GM08714 (cell line): ENCODE results near the gene MXRA8.
"Not testable (repeated sequence)": the region's sequence is repeated elsewhere in the genome, so short reads cannot be mapped to it uniquely, and the experiment has no call there.

ENCODE experiments used
- H3K4me3 ChIP-seq: fragments of 200-500 bp; sonication (Bioruptor generic); 2 replicates; pipeline ENCODE4 v1.5.1; 2014; ENCODE audit warnings: mild to moderate bottlenecking, low read length, inconsistent platforms
- ZNF274 ChIP-seq: IDR thresholded peaks from 2 replicates; pipeline ENCODE4 v1.6.1; 2012; ENCODE audit warnings: mild to moderate bottlenecking, low read depth, low read length

The MXRA8 gene

DNA sequence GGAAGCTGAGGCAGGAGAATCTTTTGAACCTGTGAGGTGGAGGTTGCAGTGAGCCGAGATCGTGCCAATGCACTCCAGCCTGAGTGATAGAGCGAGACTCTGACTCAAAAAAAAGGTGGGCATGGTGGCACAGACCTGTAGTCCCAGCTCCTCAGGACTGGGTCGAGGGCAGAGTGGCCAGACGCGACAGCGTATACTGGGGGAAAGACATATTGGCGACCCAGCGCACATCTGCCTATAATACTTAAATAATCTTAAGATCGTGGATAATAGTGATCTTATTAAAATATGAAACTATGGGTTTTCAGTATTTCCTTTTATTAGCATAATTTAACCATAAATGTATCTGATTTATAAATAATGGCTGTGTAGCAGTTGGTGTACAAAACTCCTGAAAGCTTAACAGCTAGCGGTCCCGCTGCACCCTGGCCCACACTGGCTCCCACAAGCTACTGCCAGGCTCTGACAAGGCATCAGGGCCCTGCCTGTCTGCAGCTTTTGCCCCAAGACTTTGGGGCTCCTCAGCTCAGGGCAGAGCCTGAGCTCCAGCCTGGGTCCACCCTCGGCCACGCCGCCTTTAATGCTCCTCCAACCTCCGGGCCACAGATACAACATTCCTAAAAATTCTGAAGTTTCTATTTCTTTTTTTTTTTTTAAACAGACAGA lies 19.3 kb upstream of the MXRA8 start:
- no peak overlapping the region for H3K4me3 ChIP-seq
- no peak for TF ChIP-seq ZNF274

DNA sequence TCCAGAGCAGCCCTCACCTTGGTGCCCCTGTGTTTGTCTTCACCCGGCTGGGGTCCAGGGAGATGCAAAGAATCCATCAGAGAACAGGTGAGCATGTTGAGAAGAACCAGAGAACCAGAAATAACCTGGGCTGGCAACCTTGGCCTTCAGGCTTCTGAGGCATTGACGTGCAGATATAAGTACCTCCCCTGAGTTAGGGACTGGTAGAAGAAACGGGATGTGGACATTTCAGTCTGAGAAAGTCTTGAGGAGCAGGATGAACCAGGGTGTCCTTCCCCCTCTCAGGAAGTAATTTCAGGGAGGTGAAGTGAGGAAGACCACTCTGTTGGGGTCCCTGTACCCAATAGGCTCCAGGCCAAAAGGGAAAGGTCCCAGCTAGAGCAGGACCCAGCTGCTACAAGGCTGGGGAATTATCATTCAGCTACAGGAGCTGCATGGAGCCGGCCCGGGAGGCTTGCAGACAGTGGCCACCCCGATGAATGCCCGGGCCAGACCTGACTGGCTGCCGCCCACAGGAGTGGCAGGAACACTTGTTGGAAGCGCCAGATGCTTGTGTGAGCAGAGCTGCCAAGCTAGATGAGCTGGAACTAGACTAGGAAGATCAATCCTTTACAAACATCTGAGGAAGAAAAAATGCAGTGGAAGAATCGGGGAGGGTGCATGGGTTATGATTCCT lies 18.3 kb upstream of the MXRA8 start:
- H3K4me3 ChIP-seq = no peak overlapping the region; the same call in 1 of the 2 replicates
- TF ChIP-seq ZNF274 = no peak

DNA sequence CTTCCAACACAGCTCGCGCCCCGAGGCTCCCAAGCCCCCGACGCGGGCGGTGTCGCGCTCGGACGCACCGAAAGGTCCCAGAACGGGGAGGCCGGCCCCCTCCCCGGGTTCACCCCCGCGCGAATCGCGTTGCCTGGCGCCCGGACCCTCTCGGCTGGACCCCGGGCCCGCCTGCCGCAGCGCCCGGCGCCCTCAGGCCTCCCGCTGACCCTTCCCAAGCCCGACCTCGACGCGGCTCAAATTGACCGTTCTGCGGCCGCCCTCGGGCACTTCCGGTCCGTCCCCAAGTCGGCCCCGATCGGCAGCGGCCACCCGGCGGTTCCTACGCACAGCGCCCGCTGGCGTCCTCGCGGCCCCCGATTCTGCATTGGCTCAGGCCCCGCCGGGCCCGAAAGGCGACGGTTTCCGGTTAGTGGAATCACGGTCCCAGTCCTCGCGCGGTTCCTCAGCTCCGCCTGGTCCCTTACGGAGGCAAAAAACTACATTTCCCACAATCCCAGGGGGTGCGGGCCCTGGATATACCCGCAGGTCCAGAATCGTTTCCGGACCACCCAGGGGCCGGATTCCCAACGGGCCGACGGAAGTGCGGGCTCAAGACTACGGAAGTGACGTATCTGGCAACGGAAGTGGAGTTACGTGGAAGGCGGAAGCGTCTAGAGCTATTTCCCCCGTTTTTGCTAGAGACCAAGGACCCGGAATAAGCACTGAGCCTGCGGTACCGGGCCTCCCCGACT lies 16.7 kb upstream of the MXRA8 start, which contains the start of gene AURKAIP1:
Gene AURKAIP1, minus strand, starts transcription at position 279 of the 734 bp plus-strand sequence. CDS start 451 bp downstream, outside the sequence.
- no peak for TF ChIP-seq ZNF274
- peak within 1 kb of the TSS; percentile 95 for H3K4me3 ChIP-seq

DNA sequence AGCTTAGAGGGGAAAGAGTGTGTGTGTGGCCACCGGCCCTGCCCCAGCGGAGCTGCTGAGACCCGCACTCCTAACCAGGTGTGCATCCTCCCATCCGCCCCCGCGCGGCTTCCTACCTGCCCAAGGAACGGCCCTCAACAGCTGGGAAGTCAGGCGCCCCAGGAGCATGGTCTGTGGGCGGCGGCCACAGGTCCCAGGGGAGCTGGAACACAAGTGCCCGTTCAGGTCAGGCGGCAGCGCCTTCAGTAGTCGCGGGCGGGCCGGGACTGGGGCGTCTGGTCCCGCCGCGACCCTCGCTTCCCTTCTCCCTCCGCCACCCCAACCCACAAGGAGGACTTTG lies 16.2 kb upstream of the MXRA8 start:
- TF ChIP-seq ZNF274 = no peak
- H3K4me3 ChIP-seq = peak overlapping the region; percentile 95

DNA sequence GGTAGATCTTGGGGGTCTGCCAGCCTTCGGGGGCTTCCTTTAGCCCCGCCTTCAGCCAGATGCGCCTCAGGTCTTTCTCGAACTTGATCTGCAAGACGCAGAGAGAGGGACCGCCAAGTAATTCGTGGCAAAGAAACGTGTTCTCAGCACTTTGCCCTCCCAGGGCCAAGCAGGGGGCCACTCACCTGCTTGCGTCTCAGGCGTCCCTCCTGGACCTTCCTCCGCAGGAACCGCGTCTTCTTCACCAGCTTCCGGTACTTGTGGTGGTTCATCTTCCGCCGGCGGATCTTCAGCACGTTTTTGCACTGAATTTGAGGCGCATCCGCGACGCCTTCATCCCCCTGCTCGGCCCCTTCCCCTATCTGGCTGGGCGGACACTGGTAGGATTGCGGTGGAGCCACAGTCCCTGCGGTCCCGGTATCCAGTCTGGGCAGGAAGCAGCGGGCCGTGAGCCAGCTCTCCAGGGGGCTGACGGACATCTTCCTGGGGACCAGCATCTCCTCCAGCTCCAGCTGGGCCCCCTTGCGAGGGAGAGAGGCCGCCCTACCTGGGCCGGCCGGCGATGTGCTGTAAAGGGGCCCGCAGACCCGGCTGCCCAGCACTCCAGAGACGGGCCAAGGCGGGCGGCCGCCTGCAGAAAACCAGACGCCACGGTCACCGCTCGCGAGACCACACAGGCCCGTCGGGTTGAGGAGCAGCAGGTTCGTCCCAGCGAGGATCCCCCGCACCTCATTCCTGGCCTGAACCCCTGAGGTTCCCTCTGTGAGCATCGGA lies 15.6 kb upstream of the MXRA8 start:
- H3K4me3 ChIP-seq = peak overlapping the region; percentile 95
- TF ChIP-seq ZNF274 = no peak

- no peak for TF ChIP-seq ZNF274
- H3K4me3 ChIP-seq = no peak overlapping the region; the same call in 1 of the 2 replicates
Observed at GRCh38 chr1:1373051-1373814, 14.9 kb upstream of the MXRA8 start.

DNA sequence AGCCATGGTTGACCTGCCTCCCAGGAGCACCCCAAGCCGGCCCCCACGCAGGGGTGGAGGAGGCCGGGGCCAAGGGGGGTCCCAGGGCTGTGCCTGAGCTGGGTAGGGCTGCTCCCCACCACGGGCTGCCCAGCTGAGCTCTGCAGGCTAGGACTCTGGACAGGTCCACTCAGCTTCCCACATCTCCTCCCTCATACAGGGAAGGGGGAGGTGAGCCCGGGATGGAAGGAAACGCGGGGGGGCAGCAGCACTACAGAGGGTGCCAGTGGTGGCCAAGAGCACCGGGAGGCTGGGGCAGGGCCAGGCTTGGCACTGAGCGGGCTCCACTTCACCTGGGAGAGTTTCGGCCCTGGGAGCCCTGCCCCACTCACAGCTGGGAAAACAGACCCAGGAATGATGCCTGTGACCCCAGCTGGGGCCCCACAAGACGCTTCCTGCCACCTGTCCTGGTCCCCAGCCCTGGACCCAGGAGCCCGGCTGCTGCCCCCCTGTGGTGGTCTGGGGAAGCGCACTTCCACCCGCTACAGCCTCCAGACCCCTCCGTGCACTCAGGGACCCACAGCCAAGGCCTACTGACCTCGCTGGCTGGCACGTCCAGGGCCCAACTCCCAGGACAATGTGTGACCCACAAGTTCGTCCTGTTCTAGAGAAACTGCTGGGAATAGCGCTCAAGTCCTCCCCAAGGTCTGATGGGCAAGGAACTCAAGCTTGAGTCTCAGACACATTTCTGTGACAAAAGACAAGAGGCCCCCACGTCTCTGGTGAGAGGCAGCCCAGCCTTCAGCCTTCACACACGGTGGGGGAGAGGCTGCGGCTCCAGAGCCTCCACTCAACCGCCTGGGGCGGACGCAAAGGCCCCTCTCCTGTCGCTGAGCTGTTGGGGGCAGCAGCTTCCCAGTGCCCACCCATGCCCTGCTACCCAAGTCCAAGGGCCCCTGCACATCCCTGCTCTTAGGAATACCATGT lies 13.7 kb upstream of the MXRA8 start:
- H3K4me3 ChIP-seq = no peak overlapping the region
- no peak for TF ChIP-seq ZNF274

DNA sequence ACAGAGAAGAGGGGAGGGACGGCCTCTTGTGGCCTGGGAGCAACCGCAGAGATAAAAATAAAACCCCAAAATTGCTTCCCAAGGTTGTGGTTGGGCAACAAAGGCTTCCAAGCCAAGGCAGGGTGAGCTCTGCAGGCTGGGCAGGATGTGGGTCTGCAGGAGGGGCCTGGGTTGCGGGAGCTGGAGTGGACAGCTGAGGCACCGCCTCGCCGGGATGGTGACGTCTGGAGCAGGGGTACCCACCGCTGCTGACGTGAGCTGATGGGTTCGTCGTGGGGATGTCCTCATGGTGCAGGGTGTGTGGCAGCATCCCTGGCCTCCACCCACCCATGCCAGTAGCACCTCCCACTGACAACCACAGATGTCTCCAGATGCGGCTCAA lies 13.0 kb upstream of the MXRA8 start:
- no peak for TF ChIP-seq ZNF274
- no peak overlapping the region for H3K4me3 ChIP-seq

DNA sequence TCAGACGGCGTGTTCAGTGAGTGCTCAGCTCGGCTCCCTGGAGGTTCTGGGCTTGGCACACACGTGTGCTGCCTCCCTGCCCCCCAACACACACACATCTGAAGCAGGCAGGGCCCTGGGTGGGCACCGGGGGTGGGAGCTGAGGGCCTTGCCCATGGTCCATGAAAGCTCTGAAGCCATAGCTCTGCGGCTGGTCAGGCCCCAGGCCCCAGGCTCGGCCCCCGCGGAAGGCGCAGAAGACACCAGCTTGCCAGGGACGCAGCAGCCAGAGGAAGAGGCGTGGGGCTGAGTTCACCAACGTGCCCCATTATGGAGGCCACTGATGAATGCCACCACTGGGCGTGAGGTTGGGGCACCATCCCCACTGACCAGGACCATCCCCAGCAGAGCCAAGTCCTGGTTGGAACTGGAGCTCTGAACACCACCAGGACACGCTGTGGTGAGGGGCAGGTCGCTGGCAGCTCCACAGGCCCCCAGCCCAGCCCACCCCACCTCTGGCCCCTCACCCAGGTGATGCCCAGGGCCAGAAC lies 12.5 kb upstream of the MXRA8 start:
- no peak overlapping the region for H3K4me3 ChIP-seq
- TF ChIP-seq ZNF274 = no peak

GRCh38 chr1:1370094-1370493 lies 11.7 kb upstream of the MXRA8 start:
- not testable (repeated sequence) for H3K4me3 ChIP-seq

GRCh38 chr1:1367315-1367714 lies 9.0 kb upstream of the MXRA8 start:
- no peak overlapping the region for H3K4me3 ChIP-seq
- no peak for TF ChIP-seq ZNF274

DNA sequence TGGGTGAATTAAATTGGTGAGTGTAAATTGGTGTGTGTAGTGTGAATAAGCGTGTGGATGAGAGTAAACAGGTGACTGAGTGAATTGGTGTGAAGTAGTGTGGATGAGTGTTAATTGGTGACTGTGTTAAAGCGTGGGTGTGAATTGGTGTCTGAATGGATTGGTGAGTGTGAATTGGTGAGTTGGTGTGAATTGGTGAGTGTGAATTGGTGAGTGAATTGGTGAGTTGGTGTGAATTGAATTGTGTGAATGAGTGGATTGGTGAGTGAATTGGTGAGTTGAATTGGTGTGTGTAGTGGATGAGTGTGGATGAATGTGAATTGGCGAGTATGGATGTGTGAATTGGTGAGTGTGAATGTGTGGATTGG lies 8.3 kb upstream of the MXRA8 start:
- no peak for TF ChIP-seq ZNF274
- H3K4me3 ChIP-seq = no peak overlapping the region
